HAP-1 (cell line): ENCODE measurements around the gene TGFBR3L.

ENCODE experiments used
- DNase-seq, 2 experiments: peaks; one replicate each; pipeline ENCODE4 v3.0.0-alpha.2; 2016 to 2020; ENCODE audit warnings: low spot score in 2 of 2
- H3K27me3 ChIP-seq: fragments of 250-450 bp; sonication (Bioruptor Pico); 2 replicates; pipeline ENCODE4 v1.5.1; 2020; ENCODE audit warnings: low read depth, mild to moderate bottlenecking, moderate library complexity
- H3K36me3 ChIP-seq: fragments of 250-450 bp; sonication (Bioruptor Pico); replicated peaks from 2 replicates; pipeline ENCODE4 v1.5.1; 2020; ENCODE audit warnings: mild to moderate bottlenecking
- H3K4me1 ChIP-seq: fragments of 250-450 bp; sonication (Bioruptor Pico); 2 replicates; pipeline ENCODE4 v1.5.1; 2020; ENCODE audit warnings: mild to moderate bottlenecking
- H3K4me3 ChIP-seq: fragments of 250-450 bp; sonication (Bioruptor Pico); 2 replicates; pipeline ENCODE4 v1.5.1; 2020; ENCODE audit warnings: mild to moderate bottlenecking, moderate library complexity
- H3K9me3 ChIP-seq: fragments of 250-450 bp; sonication (Bioruptor Pico); 2 replicates; pipeline ENCODE4 v1.5.1; 2020; ENCODE audit warnings: mild to moderate bottlenecking, moderate library complexity
- in situ Hi-C: fragments of 300-500 bp; cut with MboI; formaldehyde crosslinking; loops from 3 replicates; pipeline ENCODE4 v1.14.3; 2020; ENCODE audit warnings: low sequenced_read_pairs, inconsistent platforms, mixed read lengths

Gene TGFBR3L

DNA sequence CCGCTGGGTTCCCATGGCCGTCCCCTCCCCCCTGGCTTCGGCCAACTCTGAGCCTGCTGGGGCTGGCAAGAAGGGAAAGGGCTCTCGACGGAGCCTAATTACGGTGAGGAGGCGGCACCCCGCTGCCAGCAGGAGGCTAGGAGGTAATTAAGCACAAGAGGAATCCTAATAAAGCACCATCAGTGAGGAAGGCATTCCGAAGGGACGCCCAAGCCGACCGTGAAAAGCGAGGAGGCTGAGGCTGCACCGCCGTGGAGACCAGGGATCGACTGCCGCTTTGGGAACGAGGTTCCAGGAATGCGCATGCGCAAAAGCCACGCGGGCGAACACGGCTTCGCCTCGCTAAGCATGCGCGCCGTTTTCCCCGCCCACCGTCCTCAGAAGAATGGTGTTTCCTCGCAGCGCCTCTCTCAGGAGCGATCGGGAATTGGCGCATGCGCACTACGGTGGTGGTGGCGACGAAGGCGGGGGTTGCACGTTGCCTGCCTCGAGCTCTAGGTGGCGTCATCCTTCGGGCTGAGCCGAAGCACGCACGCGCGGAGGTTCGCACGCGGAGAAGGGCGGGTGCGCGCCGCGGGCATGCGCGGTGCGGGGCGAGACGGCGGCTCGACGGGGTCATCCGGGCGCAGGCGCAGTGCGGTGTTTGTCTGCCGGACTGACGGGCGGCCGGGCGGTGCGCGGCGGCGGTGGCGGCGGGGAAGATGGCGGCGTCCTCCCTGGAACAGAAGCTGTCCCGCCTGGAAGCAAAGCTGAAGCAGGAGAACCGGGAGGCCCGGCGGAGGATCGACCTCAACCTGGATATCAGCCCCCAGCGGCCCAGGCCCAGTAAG is 11.2 kb upstream of the TGFBR3L start, which contains the start of gene MAP2K7:
TSS of gene MAP2K7 (plus strand) at position 634 of the 830 bp plus-strand sequence. CDS start at position 702, 68 bp downstream.
- in situ Hi-C loops, result no loop called here
- Histone ChIP-seq H3K36me3 (peaks cover 12% of the 10 kb centered on the region), H3K4me1 (peaks cover 15% of the 10 kb centered on the region), H3K27me3 (no peaks in the 10 kb centered on the region), H3K4me3 (peak within 1 kb of the TSS; percentile 83), H3K9me3 (no peaks in the 10 kb centered on the region)
- peak; percentile 98 to 100 for DNase-seq

- DNase-seq, result peak in 1 of 2 experiments; percentile 51
- Histone ChIP-seq H3K36me3 (peaks cover 5% of the 10 kb centered on the region; the same call in 1 of the 2 replicates), H3K27me3 (no peaks in the 10 kb centered on the region), H3K4me1 (peaks cover 15% of the 10 kb centered on the region), H3K9me3 (no peaks in the 10 kb centered on the region), H3K4me3 (peak overlapping the region; percentile 83)
- in situ Hi-C loops, result no loop called here
These were observed 10.3 kb upstream of the TGFBR3L start for GRCh38 chr19:7904074-7905020.

GRCh38 chr19:7905268-7905667 is 9.4 kb upstream of the TGFBR3L start:
- peak overlapping the region; percentile 83 for H3K4me3 ChIP-seq
- in situ Hi-C loops, result no loop called here
- H3K27me3 ChIP-seq, result no peaks in the 10 kb centered on the region

GRCh38 chr19:7905859-7906258 is 8.8 kb upstream of the TGFBR3L start:
- no peak for DNase-seq
- no peaks in the 10 kb centered on the region for H3K9me3 ChIP-seq
- H3K4me1 ChIP-seq, result peaks cover 15% of the 10 kb centered on the region
- H3K27me3 ChIP-seq, result no peaks in the 10 kb centered on the region
- H3K36me3 ChIP-seq, result peaks cover 7% of the 10 kb centered on the region
- H3K4me3 ChIP-seq, result no peak overlapping the region
- in situ Hi-C loops, result no loop called here

More at GRCh38 chr19:7905268-7905667, 9.4 kb upstream of the TGFBR3L start:
- Histone ChIP-seq H3K4me1 (peaks cover 15% of the 10 kb centered on the region), H3K9me3 (no peaks in the 10 kb centered on the region), H3K36me3 (peaks cover 2% of the 10 kb centered on the region)
- no peak for DNase-seq

GRCh38 chr19:7907122-7907521 is 7.5 kb upstream of the TGFBR3L start:
- H3K27me3 ChIP-seq, result no peaks in the 10 kb centered on the region
- H3K36me3 ChIP-seq, result peaks cover 17% of the 10 kb centered on the region
- no peak for DNase-seq
- H3K4me1 ChIP-seq, result peaks cover 15% of the 10 kb centered on the region
- H3K9me3 ChIP-seq, result no peaks in the 10 kb centered on the region
- no peak overlapping the region for H3K4me3 ChIP-seq
- in situ Hi-C loops, result no loop called here

- in situ Hi-C loops, result no loop called here
- Histone ChIP-seq H3K4me3 (no peak overlapping the region), H3K27me3 (no peaks in the 10 kb centered on the region), H3K9me3 (no peaks in the 10 kb centered on the region), H3K36me3 (peaks cover 18% of the 10 kb centered on the region), H3K4me1 (peaks cover 13% of the 10 kb centered on the region)
- no peak for DNase-seq
These were observed 7.1 kb upstream of the TGFBR3L start for GRCh38 chr19:7907544-7907943.

GRCh38 chr19:7908078-7908699 is 6.4 kb upstream of the TGFBR3L start:
- Histone ChIP-seq H3K4me3 (no peak overlapping the region), H3K4me1 (peaks cover 8% of the 10 kb centered on the region), H3K27me3 (no peaks in the 10 kb centered on the region), H3K36me3 (peaks cover 21% of the 10 kb centered on the region), H3K9me3 (no peaks in the 10 kb centered on the region)
- in situ Hi-C loops, result no loop called here
- no peak for DNase-seq

DNA sequence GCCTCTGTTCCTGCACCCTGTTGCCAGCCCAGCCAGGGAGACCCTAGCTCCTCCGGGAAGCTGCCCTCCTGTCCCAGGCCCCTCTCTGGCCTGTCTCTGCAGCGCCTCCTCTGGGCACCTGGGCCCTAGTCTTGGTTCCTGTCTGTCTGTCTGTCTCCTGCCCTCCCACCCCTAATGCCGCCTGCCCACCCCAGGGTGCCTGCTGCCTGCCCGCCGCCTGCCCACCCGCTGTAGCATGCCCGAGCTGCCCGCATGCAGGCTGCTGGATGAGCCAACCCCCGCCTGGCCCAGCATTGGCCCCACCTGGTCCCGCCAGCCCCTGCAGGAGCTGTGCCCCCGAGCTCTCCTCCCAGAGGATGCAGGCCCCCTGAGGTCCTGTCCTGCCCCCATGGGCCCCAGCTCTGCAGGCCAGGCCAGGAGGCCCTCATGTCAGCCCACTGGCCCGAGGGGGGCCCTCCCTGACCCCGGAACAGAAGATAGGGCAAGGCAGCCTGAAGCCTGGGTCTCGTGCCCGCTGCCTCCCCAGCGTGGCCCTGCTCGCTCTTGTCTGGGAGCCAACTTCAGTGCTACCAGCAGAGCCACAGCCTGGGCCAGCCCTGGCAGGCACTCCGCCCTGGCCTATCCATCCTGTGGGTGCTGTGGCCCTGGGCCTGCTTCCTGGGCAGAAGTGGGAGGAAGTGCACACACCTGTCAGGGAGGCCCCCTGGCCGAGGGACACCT is 5.7 kb upstream of the TGFBR3L start:
- peaks cover 8% of the 10 kb centered on the region for H3K4me1 ChIP-seq
- DNase-seq, result no peak
- no peaks in the 10 kb centered on the region for H3K9me3 ChIP-seq
- H3K4me3 ChIP-seq, result no peak overlapping the region
- in situ Hi-C loops, result no loop called here
- H3K27me3 ChIP-seq, result no peaks in the 10 kb centered on the region
- H3K36me3 ChIP-seq, result peaks cover 21% of the 10 kb centered on the region

- in situ Hi-C loops, result no loop called here
- Histone ChIP-seq H3K9me3 (no peaks in the 10 kb centered on the region), H3K36me3 (peaks cover 21% of the 10 kb centered on the region), H3K27me3 (no peaks in the 10 kb centered on the region), H3K4me3 (no peak overlapping the region), H3K4me1 (peaks cover 7% of the 10 kb centered on the region)
- no peak for DNase-seq
These were observed 5.1 kb upstream of the TGFBR3L start for GRCh38 chr19:7909471-7910067.

DNA sequence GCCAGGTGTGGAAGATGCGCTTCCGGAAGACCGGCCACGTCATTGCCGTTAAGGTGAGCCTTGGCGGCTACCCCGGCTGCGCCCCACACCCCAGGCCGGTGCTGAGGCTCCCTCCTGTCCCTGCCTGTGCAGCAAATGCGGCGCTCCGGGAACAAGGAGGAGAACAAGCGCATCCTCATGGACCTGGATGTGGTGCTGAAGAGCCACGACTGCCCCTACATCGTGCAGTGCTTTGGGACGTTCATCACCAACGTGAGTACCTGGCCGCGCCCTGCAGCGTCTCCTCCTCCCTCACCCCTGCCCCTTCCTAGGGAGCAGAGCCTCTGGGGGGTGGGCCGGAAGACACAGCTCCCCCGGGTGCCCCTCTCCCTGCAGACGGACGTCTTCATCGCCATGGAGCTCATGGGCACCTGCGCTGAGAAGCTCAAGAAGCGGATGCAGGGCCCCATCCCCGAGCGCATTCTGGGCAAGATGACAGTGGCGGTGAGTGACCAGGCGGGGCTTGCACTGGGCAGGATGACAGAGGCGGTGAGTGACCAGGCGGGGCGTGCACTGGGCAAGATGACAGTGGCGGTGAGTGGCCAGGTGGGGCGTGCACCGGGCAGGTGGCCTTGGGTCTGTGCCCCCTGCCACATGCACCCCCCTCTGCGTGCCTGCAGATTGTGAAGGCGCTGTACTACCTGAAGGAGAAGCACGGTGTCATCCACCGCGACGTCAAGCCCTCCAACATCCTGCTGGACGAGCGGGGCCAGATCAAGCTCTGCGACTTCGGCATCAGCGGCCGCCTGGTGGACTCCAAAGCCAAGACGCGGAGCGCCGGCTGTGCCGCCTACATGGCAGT is 4.1 kb upstream of the TGFBR3L start:
- Histone ChIP-seq H3K36me3 (peaks cover 21% of the 10 kb centered on the region), H3K9me3 (no peaks in the 10 kb centered on the region), H3K4me1 (no peaks in the 10 kb centered on the region), H3K4me3 (no peak overlapping the region), H3K27me3 (peaks cover 3% of the 10 kb centered on the region)
- no peak for DNase-seq
- in situ Hi-C loops, result no loop called here

DNA sequence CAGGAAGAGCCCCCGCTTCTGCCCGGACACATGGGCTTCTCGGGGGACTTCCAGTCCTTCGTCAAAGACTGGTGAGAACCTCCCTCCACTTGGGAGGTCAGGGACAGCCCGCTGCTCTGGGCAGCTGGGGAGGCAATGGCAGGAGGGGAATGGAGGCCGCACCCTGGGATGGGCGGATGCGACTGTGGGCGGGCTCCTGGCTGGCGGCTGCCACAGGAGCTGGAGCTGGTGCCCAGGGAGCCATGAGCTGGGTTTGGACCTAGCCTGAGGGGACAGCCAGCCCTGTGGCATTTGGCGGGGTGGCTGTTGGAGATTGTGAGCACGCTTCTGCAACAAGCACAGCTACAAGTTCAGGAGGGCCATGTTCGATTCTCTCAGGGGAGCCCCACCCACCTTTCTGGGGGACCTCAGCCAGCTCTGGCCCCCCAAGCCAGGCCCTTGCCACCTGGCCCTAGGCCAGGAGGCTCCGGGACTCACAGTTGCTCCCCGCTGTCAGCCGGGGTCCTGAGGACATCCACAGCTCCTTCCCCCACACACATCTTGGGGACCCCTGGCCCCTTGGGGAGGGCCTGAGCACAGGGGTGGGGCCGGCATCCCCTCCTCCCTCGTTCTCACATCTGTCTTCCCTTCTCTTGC is 3.0 kb upstream of the TGFBR3L start:
- no peak for DNase-seq
- H3K9me3 ChIP-seq, result no peaks in the 10 kb centered on the region
- peaks cover 18% of the 10 kb centered on the region for H3K36me3 ChIP-seq
- H3K4me3 ChIP-seq, result no peak overlapping the region
- peaks cover 13% of the 10 kb centered on the region for H3K27me3 ChIP-seq
- in situ Hi-C loops, result no loop called here
- no peaks in the 10 kb centered on the region for H3K4me1 ChIP-seq
